Thyroid gland (tissue), 4 donors: ENCODE measurements around the gene TMPRSS11B. TPM values are rescaled to one million over a fixed set of nuclear protein-coding genes. Genes with fewer than 3 reads are reported as not detected.
A peak's percentile ranks its signal among the peaks of the same experiment; 100 is the strongest.

ENCODE experiments used
- DNase-seq, 2 donors: peaks; one replicate each; pipeline ENCODE4 v3.0.0-alpha.2; 2019
- H3K27ac ChIP-seq, 3 donors: fragments of 200-600 bp; sonication (generic); 1 replicate in 2 of 3; 2 replicates in 1 of 3; pipeline ENCODE4 v1.5.1; 2016 to 2019; ENCODE audit warnings: mild to moderate bottlenecking in 1 of 3, moderate library complexity in 1 of 3
- H3K27me3 ChIP-seq: fragments of 200-600 bp; sonication (generic); one replicate; pipeline ENCODE4 v1.5.1; 2019
- H3K36me3 ChIP-seq, 2 donors: fragments of 200-600 bp; sonication (generic); one replicate each; pipeline ENCODE4 v1.5.1; 2016 to 2019
- H3K4me1 ChIP-seq, 2 donors: fragments of 200-600 bp; sonication (generic); one replicate each; pipeline ENCODE4 v1.5.1; 2017 to 2019
- H3K4me3 ChIP-seq, 3 donors: fragments of 200-600 bp; sonication (generic); replicated peaks in 1 of 3; 1 replicate in 2 of 3; 2 replicates in 1 of 3; pipeline ENCODE4 v1.5.1; 2016; ENCODE audit warnings: mild to moderate bottlenecking in 1 of 3
- H3K9me3 ChIP-seq: fragments of 200-600 bp; sonication (generic); one replicate; pipeline ENCODE4 v1.5.1; 2017
- POLR2A ChIP-seq, 2 donors: fragments of 450-650 bp; IDR thresholded peaks; one replicate each; pipeline ENCODE4 v1.6.1; 2017; ENCODE audit warnings: antibody characterized with exemption in 2 of 2, mild to moderate bottlenecking in 2 of 2, moderate library complexity in 1 of 2
- WGBS, 2 donors: methylation state at CpG; one replicate each; pipeline ENCODE4 v1.1.5; 2017; 5-methylcytosine and 5-hydroxymethylcytosine counted together
- intact Hi-C: fragments of 100-400 bp; cut with DNase I; formaldehyde crosslinking; loops from one replicate; pipeline ENCODE4 v1.15.1; 2023
- total RNA-seq, 4 donors: library from RNA; depleted of rRNA; stranded (reverse); fragments of >200 nt; gene quantifications; one replicate each; pipeline ENCODE4 v1.2.3, GENCODE V29; 2016
- TF ChIP-seq, protein P1 (sequence below), 6 experiments: fragments of 200-600 bp in 3 of 6; fragments of 450-650 bp in 3 of 6; sonication (generic) in 3 of 6; IDR thresholded peaks; one replicate each; pipeline ENCODE4 v1.5.1; 2016 to 2019; ENCODE audit warnings: antibody characterized with exemption in 6 of 6, mild to moderate bottlenecking in 2 of 6, inconsistent platforms in 1 of 6, moderate library complexity in 1 of 6

Gene TMPRSS11B
- total RNA-seq, 4 donors from 2014 or later = not detected

DNA sequence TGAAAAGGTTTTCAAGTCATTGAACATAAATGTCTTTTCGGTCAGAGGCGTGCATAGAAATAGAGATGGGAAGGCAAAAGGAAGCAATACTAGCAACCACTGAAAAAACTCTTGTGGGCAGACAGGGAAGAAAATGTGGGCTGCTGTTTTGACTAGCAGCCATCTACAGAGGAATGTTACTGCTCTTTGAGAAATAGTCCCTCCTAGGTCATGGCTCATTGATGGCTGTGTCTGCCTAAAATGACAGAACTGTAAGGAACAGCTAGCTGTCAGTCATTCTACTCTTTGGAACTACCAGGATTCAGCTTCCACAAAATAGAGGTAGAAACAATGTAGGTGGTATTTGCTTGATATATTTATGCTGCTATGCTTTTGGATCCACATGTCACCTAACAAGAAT lies 26.9 kb upstream of the TMPRSS11B start:
- no peak overlapping the region for H3K27ac ChIP-seq
- H3K36me3 ChIP-seq = no peaks in the 10 kb centered on the region
- TF ChIP-seq, protein P1, sequence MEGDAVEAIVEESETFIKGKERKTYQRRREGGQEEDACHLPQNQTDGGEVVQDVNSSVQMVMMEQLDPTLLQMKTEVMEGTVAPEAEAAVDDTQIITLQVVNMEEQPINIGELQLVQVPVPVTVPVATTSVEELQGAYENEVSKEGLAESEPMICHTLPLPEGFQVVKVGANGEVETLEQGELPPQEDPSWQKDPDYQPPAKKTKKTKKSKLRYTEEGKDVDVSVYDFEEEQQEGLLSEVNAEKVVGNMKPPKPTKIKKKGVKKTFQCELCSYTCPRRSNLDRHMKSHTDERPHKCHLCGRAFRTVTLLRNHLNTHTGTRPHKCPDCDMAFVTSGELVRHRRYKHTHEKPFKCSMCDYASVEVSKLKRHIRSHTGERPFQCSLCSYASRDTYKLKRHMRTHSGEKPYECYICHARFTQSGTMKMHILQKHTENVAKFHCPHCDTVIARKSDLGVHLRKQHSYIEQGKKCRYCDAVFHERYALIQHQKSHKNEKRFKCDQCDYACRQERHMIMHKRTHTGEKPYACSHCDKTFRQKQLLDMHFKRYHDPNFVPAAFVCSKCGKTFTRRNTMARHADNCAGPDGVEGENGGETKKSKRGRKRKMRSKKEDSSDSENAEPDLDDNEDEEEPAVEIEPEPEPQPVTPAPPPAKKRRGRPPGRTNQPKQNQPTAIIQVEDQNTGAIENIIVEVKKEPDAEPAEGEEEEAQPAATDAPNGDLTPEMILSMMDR (IDR thresholded peaks at IDR 0.05) = no peak
- no peak for TF ChIP-seq POLR2A (IDR thresholded peaks at IDR 0.05)
- intact Hi-C loops = loop anchor here (5.0 kb wide), 1 partner anchor 105 kb away; no protein-coding TSS in a partner anchor
- no peak for DNase-seq
- H3K4me1 ChIP-seq = no peaks in the 10 kb centered on the region
- 16 to 19% methylated on average over 2 of the region's 2 CpGs for WGBS, 2 donors
- no peak overlapping the region for H3K4me3 ChIP-seq
- no peaks in the 10 kb centered on the region for H3K9me3 ChIP-seq
- no peaks in the 10 kb centered on the region for H3K27me3 ChIP-seq

DNA sequence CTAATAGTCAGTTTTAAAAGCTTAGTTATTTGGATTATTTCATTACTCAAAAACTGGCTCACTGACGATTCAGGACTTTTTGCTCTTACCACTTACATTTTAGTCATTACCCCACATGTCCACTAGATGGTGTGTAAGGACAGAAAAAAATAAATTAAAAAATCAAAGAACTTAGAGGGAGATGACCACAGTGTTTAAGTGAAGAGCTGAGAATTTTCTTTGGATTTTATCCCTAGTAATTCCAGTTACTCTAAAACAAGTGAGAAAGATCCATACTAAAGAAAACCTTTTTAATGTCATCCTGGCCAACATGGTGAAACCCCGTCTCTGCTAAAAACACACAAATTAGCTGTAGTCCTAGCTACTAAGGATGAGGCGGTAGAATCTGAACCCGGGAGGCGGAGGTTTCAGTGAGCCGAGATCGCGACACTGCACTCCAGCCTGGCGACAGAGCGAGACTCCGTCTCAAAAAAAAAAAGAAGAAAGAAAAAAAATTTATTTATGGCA lies 26.4 kb upstream of the TMPRSS11B start:
- no peaks in the 10 kb centered on the region for H3K36me3 ChIP-seq
- no peak for TF ChIP-seq POLR2A (IDR thresholded peaks at IDR 0.05)
- TF ChIP-seq, protein P1 (IDR thresholded peaks at IDR 0.05) = peak; percentile 49 to 83 (median 68)
- no peak overlapping the region for H3K27ac ChIP-seq
- H3K27me3 ChIP-seq = no peaks in the 10 kb centered on the region
- WGBS, 2 donors = 5 to 17% methylated on average over 11 of the region's 11 CpGs
- no peaks in the 10 kb centered on the region for H3K9me3 ChIP-seq
- no peak for DNase-seq
- intact Hi-C loops = loop anchor here (5.0 kb wide), 1 partner anchor 105 kb away; no protein-coding TSS in a partner anchor
- no peak overlapping the region for H3K4me3 ChIP-seq
- H3K4me1 ChIP-seq = no peaks in the 10 kb centered on the region

DNA sequence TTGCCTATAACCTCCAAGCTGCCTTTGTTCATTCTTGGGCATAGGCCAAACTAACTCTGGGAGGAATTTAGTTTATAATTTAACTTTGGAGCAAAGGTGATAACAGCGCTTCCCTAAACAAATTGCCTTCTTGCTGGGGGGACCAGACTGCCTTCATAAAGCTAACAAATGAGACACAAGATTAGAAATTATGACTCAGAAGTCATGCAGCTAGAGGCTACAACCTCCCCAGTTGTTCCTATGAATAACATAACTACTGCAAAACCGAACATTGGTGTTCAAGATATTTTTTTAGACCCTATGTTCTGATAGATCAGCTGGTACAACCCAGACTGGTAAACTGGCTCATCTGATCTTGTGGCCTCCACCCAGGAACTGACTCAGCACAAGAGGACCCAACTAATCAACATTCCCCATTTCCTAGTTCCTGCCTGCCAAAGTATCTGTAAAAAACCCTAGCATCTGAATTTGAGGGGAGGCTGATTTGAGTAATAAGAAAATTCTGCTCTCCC lies 22.0 kb upstream of the TMPRSS11B start:
- no peaks in the 10 kb centered on the region for H3K27me3 ChIP-seq
- H3K36me3 ChIP-seq = no peaks in the 10 kb centered on the region
- no peak overlapping the region for H3K27ac ChIP-seq
- DNase-seq = no peak
- H3K4me3 ChIP-seq = no peak overlapping the region
- no peaks in the 10 kb centered on the region for H3K4me1 ChIP-seq
- intact Hi-C loops = no loop called here
- TF ChIP-seq POLR2A (IDR thresholded peaks at IDR 0.05) = no peak
- TF ChIP-seq, protein P1 (IDR thresholded peaks at IDR 0.05) = no peak
- no peaks in the 10 kb centered on the region for H3K9me3 ChIP-seq
- 62 to 80% methylated on average over 2 of the region's 2 CpGs for WGBS, 2 donors

DNA sequence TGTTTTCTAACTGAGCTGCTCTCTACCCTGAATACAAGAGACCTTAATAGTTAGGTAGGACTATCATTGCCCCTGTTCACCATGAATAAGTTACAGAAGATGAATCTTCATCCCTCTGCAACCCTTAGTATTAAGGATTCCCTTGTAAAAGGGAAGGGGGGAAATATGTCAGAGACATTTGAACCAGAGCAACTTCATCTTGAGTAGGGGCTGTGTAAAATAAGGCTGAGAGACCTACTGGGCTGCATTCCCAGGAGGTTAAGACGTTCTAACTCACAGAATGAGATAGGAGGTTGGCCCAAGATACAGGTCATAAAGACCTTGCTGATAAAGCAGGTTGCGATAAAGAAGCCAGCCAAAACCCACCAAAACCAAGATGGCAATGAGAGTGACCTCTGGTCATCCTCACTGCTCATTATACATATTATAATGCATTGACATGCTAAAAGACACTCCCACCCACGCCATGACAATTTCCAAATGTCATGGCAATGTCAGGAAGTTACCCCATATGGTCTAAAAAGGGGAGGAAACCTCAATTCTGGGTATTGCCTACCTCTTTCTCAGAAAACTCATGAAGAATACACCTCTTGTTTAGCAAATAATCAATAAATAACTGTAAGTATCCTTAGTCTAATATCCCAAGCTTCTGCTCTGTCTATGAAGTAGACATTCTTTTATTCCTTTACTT lies 19.5 kb upstream of the TMPRSS11B start:
- Histone ChIP-seq H3K9me3 (no peaks in the 10 kb centered on the region), H3K4me3 (no peak overlapping the region), H3K27me3 (no peaks in the 10 kb centered on the region), H3K27ac (no peak overlapping the region), H3K36me3 (no peaks in the 10 kb centered on the region), H3K4me1 (no peaks in the 10 kb centered on the region)
- WGBS, 2 donors = 82 to 83% methylated on average over 3 of the region's 3 CpGs
- no peak for TF ChIP-seq POLR2A (IDR thresholded peaks at IDR 0.05)
- intact Hi-C loops = no loop called here
- no peak for DNase-seq

DNA sequence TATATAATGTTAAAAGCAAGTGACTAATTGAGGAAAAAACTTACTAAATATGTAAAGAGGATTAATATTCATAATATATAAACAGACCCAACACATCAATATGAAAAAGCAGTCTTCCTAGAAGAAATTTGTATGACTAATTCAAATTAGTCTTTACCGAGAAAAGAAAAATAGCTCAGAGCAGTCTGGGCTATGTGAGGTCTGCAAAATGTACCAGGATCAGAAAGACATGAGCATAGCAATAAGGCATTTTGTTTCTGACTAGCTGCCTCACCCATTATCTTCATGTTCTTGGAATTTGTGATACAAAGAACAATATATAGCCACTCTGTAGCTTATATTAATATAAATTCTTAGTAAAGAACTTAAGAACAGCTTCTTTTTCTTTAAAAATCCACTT lies 13.7 kb upstream of the TMPRSS11B start:
- no peak overlapping the region for H3K4me3 ChIP-seq
- intact Hi-C loops = no loop called here
- no peak for TF ChIP-seq POLR2A (IDR thresholded peaks at IDR 0.05)
- TF ChIP-seq, protein P1 (IDR thresholded peaks at IDR 0.05) = no peak
- no peaks in the 10 kb centered on the region for H3K4me1 ChIP-seq
- no peaks in the 10 kb centered on the region for H3K9me3 ChIP-seq
- H3K27me3 ChIP-seq = no peaks in the 10 kb centered on the region
- no peaks in the 10 kb centered on the region for H3K36me3 ChIP-seq
- 84 to 93% methylated on average over 1 of the region's 1 CpG for WGBS, 2 donors
- DNase-seq = no peak
- H3K27ac ChIP-seq = no peak overlapping the region
